ENCODE results near the gene RNF13.
A peak's percentile ranks its signal among the peaks of the same experiment; 100 is the strongest.

Gene RNF13

GRCh38 chr3:149790268-149790667 lies 22.7 kb upstream of the RNF13 start:
- peak; percentile 22 for DNase-seq
- Histone ChIP-seq H3K27me3 (replicated peaks) (no peaks in the 10 kb centered on the region), H3K27ac (no peak overlapping the region), H3K36me3 (replicated peaks) (no peaks in the 10 kb centered on the region), H3K4me3 (ENCODE audit: low read depth, low read length) (no peak overlapping the region)
- in situ Hi-C loops (cut with HindIII; ENCODE audit: low pct_ligation_motif_present, low sequenced_read_pairs) = no loop called here
- no peak for TF ChIP-seq CTCF (IDR thresholded peaks at IDR 0.05; ENCODE audit: low read depth, low read length, missing control alignments)

GRCh38 chr3:149790698-149791097 lies 22.3 kb upstream of the RNF13 start:
- no peak for TF ChIP-seq CTCF (IDR thresholded peaks at IDR 0.05; ENCODE audit: low read depth, low read length, missing control alignments)
- in situ Hi-C loops (cut with HindIII; ENCODE audit: low pct_ligation_motif_present, low sequenced_read_pairs) = no loop called here
- Histone ChIP-seq H3K4me3 (ENCODE audit: low read depth, low read length) (no peak overlapping the region), H3K27me3 (replicated peaks) (no peaks in the 10 kb centered on the region), H3K36me3 (replicated peaks) (no peaks in the 10 kb centered on the region), H3K27ac (no peak overlapping the region)
- DNase-seq = no peak

- no peak for TF ChIP-seq CTCF (IDR thresholded peaks at IDR 0.05; ENCODE audit: low read depth, low read length, missing control alignments)
- no peaks in the 10 kb centered on the region for H3K36me3 ChIP-seq (replicated peaks)
- DNase-seq = no peak
- H3K27ac ChIP-seq = no peak within 1 kb of the TSS
- in situ Hi-C loops (cut with HindIII; ENCODE audit: low pct_ligation_motif_present, low sequenced_read_pairs) = no loop called here
- H3K4me3 ChIP-seq (ENCODE audit: low read depth, low read length) = no peak within 1 kb of the TSS
- no peaks in the 10 kb centered on the region for H3K27me3 ChIP-seq (replicated peaks)
Measured at GRCh38 chr3:149792452-149793270, 20.4 kb upstream of the RNF13 start, which contains the start of gene ANKUB1. Gene ANKUB1, minus strand, starts transcription at chr3:149792554. Its CDS starts 188 bp downstream, at chr3:149792366.

- Histone ChIP-seq H3K36me3 (replicated peaks) (no peaks in the 10 kb centered on the region), H3K4me3 (ENCODE audit: low read depth, low read length) (no peak overlapping the region), H3K27me3 (replicated peaks) (no peaks in the 10 kb centered on the region), H3K27ac (no peak overlapping the region)
- no peak for DNase-seq
- no peak for TF ChIP-seq CTCF (IDR thresholded peaks at IDR 0.05; ENCODE audit: low read depth, low read length, missing control alignments)
- in situ Hi-C loops (cut with HindIII; ENCODE audit: low pct_ligation_motif_present, low sequenced_read_pairs) = no loop called here
Measured at GRCh38 chr3:149796026-149796425, 17.0 kb upstream of the RNF13 start.

- no peak for DNase-seq
- H3K27ac ChIP-seq = no peak overlapping the region
- no peak overlapping the region for H3K4me3 ChIP-seq (ENCODE audit: low read depth, low read length)
- in situ Hi-C loops (cut with HindIII; ENCODE audit: low pct_ligation_motif_present, low sequenced_read_pairs) = no loop called here
- no peaks in the 10 kb centered on the region for H3K36me3 ChIP-seq (replicated peaks)
- H3K27me3 ChIP-seq (replicated peaks) = no peaks in the 10 kb centered on the region
- no peak for TF ChIP-seq CTCF (IDR thresholded peaks at IDR 0.05; ENCODE audit: low read depth, low read length, missing control alignments)
Measured at GRCh38 chr3:149800693-149801092, 12.3 kb upstream of the RNF13 start.

- DNase-seq = no peak
- H3K27ac ChIP-seq = no peak overlapping the region
- in situ Hi-C loops (cut with HindIII; ENCODE audit: low pct_ligation_motif_present, low sequenced_read_pairs) = no loop called here
- TF ChIP-seq CTCF (IDR thresholded peaks at IDR 0.05; ENCODE audit: low read depth, low read length, missing control alignments) = no peak
- no peak overlapping the region for H3K4me3 ChIP-seq (ENCODE audit: low read depth, low read length)
- no peaks in the 10 kb centered on the region for H3K27me3 ChIP-seq (replicated peaks)
- no peaks in the 10 kb centered on the region for H3K36me3 ChIP-seq (replicated peaks)
Measured at GRCh38 chr3:149801195-149801594, 11.8 kb upstream of the RNF13 start.

Measured in brain microvascular endothelial cell (primary cell).